ENCODE data around the gene KCNK18. TPM values are rescaled to one million over a fixed set of nuclear protein-coding genes. Genes with fewer than 3 reads are reported as not detected.

The KCNK18 gene
- total RNA-seq, 1 experiment from 2014 or later, result not detected

DNA sequence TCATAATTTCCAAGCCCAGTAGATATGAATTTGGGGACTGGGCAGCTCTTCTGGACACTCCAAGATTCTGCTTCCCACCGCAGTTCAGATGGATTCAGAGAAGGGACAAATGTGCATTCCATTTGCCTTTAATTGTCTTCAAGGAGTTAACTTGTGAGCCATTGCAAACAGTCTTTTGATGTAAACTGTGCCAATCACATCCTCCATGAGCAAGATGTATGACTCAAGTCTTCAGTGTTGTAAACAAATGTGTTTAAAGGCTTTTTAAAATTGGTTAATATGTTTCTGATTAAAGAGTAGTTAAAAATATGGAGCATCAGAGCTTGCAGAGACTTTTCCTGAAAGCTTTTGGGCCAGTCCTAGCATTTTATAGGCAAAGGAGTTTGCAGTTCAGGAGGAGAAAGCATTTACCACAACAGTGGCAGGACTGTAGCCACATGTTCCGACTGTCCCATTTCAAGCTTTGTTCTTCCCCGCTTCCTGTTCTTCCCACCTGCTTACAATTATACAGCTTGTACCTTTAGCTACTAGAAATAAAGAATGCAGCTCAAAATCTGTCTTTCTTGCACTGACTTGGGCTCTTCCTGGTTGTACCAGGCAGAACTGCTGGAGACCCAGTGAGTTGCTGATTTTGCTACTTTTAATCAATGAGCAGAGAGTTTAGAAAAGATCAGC lies 49.8 kb downstream of the KCNK18 start:
- Mint-ChIP-seq H3K36me3 (ENCODE audit: insufficient read depth, unreplicated experiment) (no peaks in the 10 kb centered on the region), H3K27me3 (ENCODE audit: unreplicated experiment) (peaks cover 39% of the 10 kb centered on the region), H3K4me1 (ENCODE audit: low read depth, unreplicated experiment) (no peaks in the 10 kb centered on the region), H3K4me3 (ENCODE audit: low read depth, unreplicated experiment) (no peak overlapping the region), H3K27ac (ENCODE audit: unreplicated experiment) (no peak overlapping the region), H3K9me3 (ENCODE audit: low read depth, unreplicated experiment) (no peaks in the 10 kb centered on the region)
- CTCF ChIA-PET, result no interaction called here
- DNase-seq, result no peak
- intact Hi-C loops (cut with micrococcal nuclease; ENCODE audit: unreplicated experiment), result no loop called here
- no TSS peak for BruUV-seq (replicated peaks)
- no peak for TF ChIP-seq CTCF (IDR thresholded peaks at IDR 0.05; ENCODE audit: unreplicated experiment)

- no peak overlapping the region for H3K27ac Mint-ChIP-seq (ENCODE audit: unreplicated experiment)
- H3K4me3 Mint-ChIP-seq (ENCODE audit: low read depth, unreplicated experiment), result no peak overlapping the region
- no peaks in the 10 kb centered on the region for H3K9me3 Mint-ChIP-seq (ENCODE audit: low read depth, unreplicated experiment)
- no peaks in the 10 kb centered on the region for H3K36me3 Mint-ChIP-seq (ENCODE audit: insufficient read depth, unreplicated experiment)
- intact Hi-C loops (cut with micrococcal nuclease; ENCODE audit: unreplicated experiment), result no loop called here
- no TSS peak for BruUV-seq (replicated peaks)
- no peak for DNase-seq
- peaks cover 49% of the 10 kb centered on the region for H3K27me3 Mint-ChIP-seq (ENCODE audit: unreplicated experiment)
- CTCF ChIA-PET, result no interaction called here
- TF ChIP-seq CTCF (IDR thresholded peaks at IDR 0.05; ENCODE audit: unreplicated experiment), result no peak
- H3K4me1 Mint-ChIP-seq (ENCODE audit: low read depth, unreplicated experiment), result no peaks in the 10 kb centered on the region
These were observed 51.6 kb downstream of the KCNK18 start for GRCh38 chr10:117248750-117249465.

DNA sequence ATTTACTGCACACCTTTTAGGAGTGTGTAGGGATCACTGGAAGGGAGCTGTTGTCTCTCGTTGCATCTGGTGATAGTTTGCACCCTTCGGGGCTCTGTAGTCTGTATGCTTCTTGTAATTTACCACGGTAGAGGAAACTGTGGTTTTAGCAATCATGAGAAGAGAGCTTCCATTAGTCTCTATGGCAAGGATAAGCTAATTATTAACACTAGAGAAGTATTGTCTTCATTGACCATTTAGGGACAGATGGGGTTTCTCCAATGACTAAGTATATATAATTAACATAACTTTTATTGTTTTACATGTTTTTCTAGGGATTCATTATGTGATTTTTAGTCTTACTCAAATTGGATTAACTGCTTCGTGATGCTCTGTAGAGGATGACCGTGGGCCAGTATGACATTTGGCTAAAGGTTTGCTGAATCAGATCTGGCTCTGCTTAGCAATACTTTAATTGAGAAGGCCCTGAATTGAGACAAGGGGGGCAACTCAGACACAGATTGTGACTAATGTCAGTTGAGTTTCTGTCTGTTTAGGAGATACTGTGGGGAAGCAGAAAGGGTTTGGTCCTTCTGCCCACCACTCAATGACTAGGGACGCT lies 52.3 kb downstream of the KCNK18 start:
- DNase-seq, result no peak
- no TSS peak for BruUV-seq (replicated peaks)
- CTCF ChIA-PET, result no interaction called here
- Mint-ChIP-seq H3K9me3 (ENCODE audit: low read depth, unreplicated experiment) (no peaks in the 10 kb centered on the region), H3K27me3 (ENCODE audit: unreplicated experiment) (peaks cover 49% of the 10 kb centered on the region), H3K4me1 (ENCODE audit: low read depth, unreplicated experiment) (no peaks in the 10 kb centered on the region), H3K4me3 (ENCODE audit: low read depth, unreplicated experiment) (no peak overlapping the region), H3K36me3 (ENCODE audit: insufficient read depth, unreplicated experiment) (no peaks in the 10 kb centered on the region), H3K27ac (ENCODE audit: unreplicated experiment) (no peak overlapping the region)
- intact Hi-C loops (cut with micrococcal nuclease; ENCODE audit: unreplicated experiment), result no loop called here
- no peak for TF ChIP-seq CTCF (IDR thresholded peaks at IDR 0.05; ENCODE audit: unreplicated experiment)

- Mint-ChIP-seq H3K27me3 (ENCODE audit: unreplicated experiment) (peaks cover 49% of the 10 kb centered on the region), H3K36me3 (ENCODE audit: insufficient read depth, unreplicated experiment) (no peaks in the 10 kb centered on the region), H3K27ac (ENCODE audit: unreplicated experiment) (no peak overlapping the region), H3K4me3 (ENCODE audit: low read depth, unreplicated experiment) (no peak overlapping the region), H3K4me1 (ENCODE audit: low read depth, unreplicated experiment) (no peaks in the 10 kb centered on the region), H3K9me3 (ENCODE audit: low read depth, unreplicated experiment) (no peaks in the 10 kb centered on the region)
- no peak for DNase-seq
- CTCF ChIA-PET, result no interaction called here
- intact Hi-C loops (cut with micrococcal nuclease; ENCODE audit: unreplicated experiment), result no loop called here
- no TSS peak for BruUV-seq (replicated peaks)
- TF ChIP-seq CTCF (IDR thresholded peaks at IDR 0.05; ENCODE audit: unreplicated experiment), result no peak
These were observed 53.1 kb downstream of the KCNK18 start for GRCh38 chr10:117250411-117250810.
